SK-N-SH (cell line): ENCODE results near the gene BABAM2. TPM values are rescaled to one million over a fixed set of nuclear protein-coding genes. Genes with fewer than 3 reads are reported as not detected.

Source experiments
- CTCF ChIA-PET: fragments of 300-600, 350-600 bp; formaldehyde crosslinking; extraction: SDS; loops from one replicate; lab custom pipeline; 2021; lab: Yijun Ruan, JAX
- POLR2A ChIA-PET: fragments of 350-600 bp; sonication (Branson Sonifier 250); formaldehyde crosslinking; extraction: SDS; loops from one replicate; lab custom pipeline; 2020; ENCODE audit warnings: antibody characterized with exemption, inconsistent platforms; lab: Yijun Ruan, JAX
- DNase-seq: peaks from one replicate; pipeline ENCODE4 v3.0.0; 2012
- H2AFZ ChIP-seq: fragments of 200-600 bp; sonication (generic); 2 replicates; pipeline ENCODE4 v1.8.1; 2016; ENCODE audit warnings: antibody characterized with exemption, mild to moderate bottlenecking, low read depth
- H3F3A ChIP-seq: fragments of 200-600 bp; sonication (generic); replicated peaks from 2 replicates; pipeline ENCODE3; 2016; ENCODE audit warnings: antibody characterized with exemption, mild to moderate bottlenecking; ENCODE audit not compliant: insufficient read depth
- H3K27ac ChIP-seq, 2 experiments: fragments of 200-500 bp in 1 of 2; fragments of 200-600 bp in 1 of 2; sonication (Bioruptor generic) in 1 of 2; sonication (generic), shearing (Covaris generic) in 1 of 2; 2 replicates each; pipeline versions ENCODE4 v1.5.1 to v1.6.1; 2014 to 2016; ENCODE audit warnings: low read depth in 2 of 2, inconsistent platforms in 1 of 2, low read length in 1 of 2, mild to moderate bottlenecking in 1 of 2, mixed read lengths in 1 of 2
- H3K27me3 ChIP-seq: fragments of 200-600 bp; sonication (generic), shearing (Covaris generic); 2 replicates; pipeline ENCODE4 v1.6.1; 2016; ENCODE audit warnings: mixed run types; ENCODE audit not compliant: insufficient read depth
- H3K36me3 ChIP-seq, 2 experiments: fragments of 200-500 bp in 1 of 2; fragments of 200-600 bp in 1 of 2; sonication (Bioruptor generic) in 1 of 2; sonication (generic) in 1 of 2; replicated peaks in 1 of 2; 2 replicates each; pipeline versions ENCODE3 to v1.5.1; 2014 to 2016; ENCODE audit warnings: low read length in 1 of 2, mild to moderate bottlenecking in 1 of 2; ENCODE audit not compliant: insufficient read depth in 2 of 2, control insufficient read depth in 1 of 2
- H3K4me1 ChIP-seq, 2 experiments: fragments of 200-500 bp in 1 of 2; fragments of 200-600 bp in 1 of 2; sonication (Bioruptor generic) in 1 of 2; sonication (generic), shearing (Covaris generic) in 1 of 2; 2 replicates each; pipeline versions ENCODE4 v1.5.1 to v1.6.1; 2014 to 2016; ENCODE audit warnings: low read depth in 1 of 2, low read length in 1 of 2, mixed run types in 1 of 2; ENCODE audit not compliant: insufficient read depth in 2 of 2, control insufficient read depth in 1 of 2
- H3K4me2 ChIP-seq: fragments of 200-600 bp; sonication (generic), shearing (Covaris generic); 2 replicates; pipeline ENCODE4 v1.6.1; 2017; ENCODE audit warnings: mixed run types
- H3K4me3 ChIP-seq, 2 experiments: fragments of 200-500 bp in 1 of 2; fragments of 200-600 bp in 1 of 2; sonication (Bioruptor generic) in 1 of 2; sonication (generic), shearing (Covaris generic) in 1 of 2; 2 replicates each; pipeline versions ENCODE4 v1.5.1 to v1.8.1; 2014 to 2016; ENCODE audit warnings: low read depth in 2 of 2, inconsistent platforms in 1 of 2, low read length in 1 of 2, mild to moderate bottlenecking in 1 of 2, mixed read lengths in 1 of 2, moderate library complexity in 1 of 2
- H3K79me2 ChIP-seq: fragments of 200-600 bp; sonication (generic); 2 replicates; pipeline ENCODE4 v1.8.1; 2017; ENCODE audit warnings: mild to moderate bottlenecking; ENCODE audit not compliant: insufficient read depth
- H3K9ac ChIP-seq: fragments of 200-600 bp; sonication (generic); 2 replicates; pipeline ENCODE4 v1.6.1; 2017; ENCODE audit warnings: mixed run types
- H3K9me2 ChIP-seq: fragments of 200-600 bp; sonication (generic); 2 replicates; pipeline ENCODE4 v1.6.1; 2017; ENCODE audit warnings: mixed run types
- H3K9me3 ChIP-seq: fragments of 200-600 bp; sonication (generic); 2 replicates; pipeline ENCODE4 v1.6.1; 2017; ENCODE audit warnings: mixed run types, mild to moderate bottlenecking, moderate library complexity
- H4K20me1 ChIP-seq: fragments of 200-600 bp; sonication (generic); 2 replicates; pipeline ENCODE4 v1.6.1; 2017; ENCODE audit warnings: mild to moderate bottlenecking, mixed run types; ENCODE audit not compliant: insufficient read depth
- EZH2phosphoT487 ChIP-seq: fragments of 200-600 bp; sonication (generic); IDR thresholded peaks from 2 replicates; pipeline ENCODE4 v1.6.1; 2017; ENCODE audit warnings: low read depth, mixed run types, mild to moderate bottlenecking, antibody characterized with exemption, moderate library complexity, borderline replicate concordance
- FOSL2 ChIP-seq: IDR thresholded peaks from 2 replicates; pipeline ENCODE4 v1.4.0; 2012; ENCODE audit warnings: low read depth, mild to moderate bottlenecking, moderate library complexity, borderline replicate concordance
- FOXJ3 ChIP-seq: sonication (generic); formaldehyde crosslinking; IDR thresholded peaks from 2 replicates; pipeline ENCODE4 v1.5.1; 2020; ENCODE audit warnings: mild to moderate bottlenecking, missing genetic modification reagents
- FOXM1 ChIP-seq: IDR thresholded peaks from 2 replicates; pipeline ENCODE4 v1.4.0; 2012; ENCODE audit warnings: low read depth, mild to moderate bottlenecking
- GABPA ChIP-seq: IDR thresholded peaks from 2 replicates; pipeline ENCODE4 v1.4.0; 2012; ENCODE audit warnings: low read depth, mild to moderate bottlenecking
- GATA2 ChIP-seq: sonication (generic); formaldehyde crosslinking; IDR thresholded peaks from 2 replicates; pipeline ENCODE4 v1.5.0; 2020; ENCODE audit warnings: mild to moderate bottlenecking, missing genetic modification reagents
- JUND ChIP-seq: IDR thresholded peaks from 2 replicates; pipeline ENCODE4 v1.4.0; 2012
- MEF2A ChIP-seq: IDR thresholded peaks from 2 replicates; pipeline ENCODE4 v1.4.0; 2012; ENCODE audit warnings: low read depth, borderline replicate concordance
- MXI1 ChIP-seq: IDR thresholded peaks from 2 replicates; pipeline ENCODE4 v1.6.1; 2012; ENCODE audit warnings: mild to moderate bottlenecking, low read depth, low read length, improper control_type of control experiment
- NFIC ChIP-seq: IDR thresholded peaks from 2 replicates; pipeline ENCODE4 v1.4.0; 2012; ENCODE audit warnings: borderline replicate concordance
- POLR2AphosphoS5 ChIP-seq: IDR thresholded peaks from 2 replicates; pipeline ENCODE4 v1.6.1; 2012; ENCODE audit warnings: low read depth, low read length
- RAD21 ChIP-seq: IDR thresholded peaks from 2 replicates; pipeline ENCODE4 v1.6.1; 2012; ENCODE audit warnings: mild to moderate bottlenecking, low read length
- RFX5 ChIP-seq: IDR thresholded peaks from 2 replicates; pipeline ENCODE4 v1.6.1; 2012; ENCODE audit warnings: mild to moderate bottlenecking, improper control_type of control experiment, low read length
- RXRA ChIP-seq: IDR thresholded peaks from 2 replicates; pipeline ENCODE4 v1.4.0; 2012; ENCODE audit warnings: low read depth, mild to moderate bottlenecking, borderline replicate concordance
- SIN3A ChIP-seq: IDR thresholded peaks from 2 replicates; pipeline ENCODE4 v1.6.1; 2012; ENCODE audit warnings: low read depth, mild to moderate bottlenecking, low read length, moderate library complexity, borderline replicate concordance
- SMC3 ChIP-seq: IDR thresholded peaks from 2 replicates; pipeline ENCODE4 v1.6.1; 2012; ENCODE audit warnings: low read depth, low read length, improper control_type of control experiment
- TCF12 ChIP-seq: IDR thresholded peaks from 2 replicates; pipeline ENCODE4 v1.4.0; 2012
- YY1 ChIP-seq: IDR thresholded peaks from 2 replicates; pipeline ENCODE4 v1.4.0; 2012; ENCODE audit warnings: low read depth, mild to moderate bottlenecking
- WGBS: methylation state at CpG from one replicate; pipeline ENCODE4 v1.1.6; 2017; ENCODE audit warnings: low lambda C conversion rate; 5-methylcytosine and 5-hydroxymethylcytosine counted together
- polyA plus RNA-seq, 3 experiments: library from polyadenylated mRNA; depleted of rRNA; stranded (reverse); fragments of >200 nt; gene quantifications; 2 replicates each; pipeline ENCODE4 v1.2.3, GENCODE V29; 2012
- TF ChIP-seq, protein P1 (sequence below): IDR thresholded peaks from 2 replicates; pipeline ENCODE4; 2012

The BABAM2 gene
- polyA plus RNA-seq, 1 of the 3 experiments (the other 2 are of a cell fraction), result 34.0 TPM

DNA sequence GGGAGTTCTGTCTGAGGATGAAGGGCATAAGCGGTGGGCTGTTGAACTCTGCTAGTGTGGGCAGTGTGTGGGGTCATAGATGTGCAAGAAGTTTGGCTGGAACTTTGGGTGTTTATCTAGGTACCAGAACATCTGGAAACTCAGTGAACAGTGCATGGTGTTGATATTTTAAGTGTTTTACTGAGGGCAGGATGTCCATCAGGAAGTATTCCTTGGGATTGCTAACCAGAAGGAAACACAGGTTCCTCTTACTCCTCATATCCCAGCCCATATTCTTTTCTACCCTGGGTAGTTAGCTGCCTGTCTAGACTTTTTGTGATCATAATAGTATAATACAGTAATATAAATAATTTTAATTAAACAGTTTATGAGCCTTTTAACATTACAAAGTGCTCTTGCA lies 15.5 kb downstream of the BABAM2 start (continued):
- TF ChIP-seq, protein P1, sequence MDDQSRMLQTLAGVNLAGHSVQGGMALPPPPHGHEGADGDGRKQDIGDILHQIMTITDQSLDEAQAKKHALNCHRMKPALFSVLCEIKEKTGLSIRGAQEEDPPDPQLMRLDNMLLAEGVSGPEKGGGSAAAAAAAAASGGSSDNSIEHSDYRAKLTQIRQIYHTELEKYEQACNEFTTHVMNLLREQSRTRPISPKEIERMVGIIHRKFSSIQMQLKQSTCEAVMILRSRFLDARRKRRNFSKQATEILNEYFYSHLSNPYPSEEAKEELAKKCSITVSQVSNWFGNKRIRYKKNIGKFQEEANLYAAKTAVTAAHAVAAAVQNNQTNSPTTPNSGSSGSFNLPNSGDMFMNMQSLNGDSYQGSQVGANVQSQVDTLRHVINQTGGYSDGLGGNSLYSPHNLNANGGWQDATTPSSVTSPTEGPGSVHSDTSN, result no peak
- TF ChIP-seq FOXJ3 (CRISPR knock-in tag) (no peak), RFX5 (no peak), GABPA (no peak), EZH2phosphoT487 (no peak), RAD21 (no peak), RXRA (no peak), FOXM1 (no peak), FOSL2 (no peak), YY1 (no peak), SMC3 (no peak), TCF12 (no peak), SIN3A (no peak)

DNA sequence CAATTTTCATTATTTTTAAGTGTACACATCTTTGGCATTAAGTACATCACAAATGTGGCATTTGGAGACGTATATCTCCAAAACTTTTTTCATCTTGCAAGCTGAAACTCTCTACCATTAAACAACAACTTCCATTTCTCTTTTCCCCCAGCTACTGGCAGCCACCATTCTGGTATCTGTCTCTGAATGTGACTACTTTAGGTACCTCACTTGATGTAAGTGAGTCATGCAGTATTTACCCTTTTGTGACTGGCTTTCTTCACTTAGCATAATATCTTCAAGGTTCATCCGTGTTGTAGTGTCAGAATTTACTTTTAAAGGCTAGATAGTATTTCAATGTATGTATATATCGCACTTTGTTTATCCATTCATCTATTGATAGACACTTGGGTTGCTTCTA lies 17.0 kb downstream of the BABAM2 start:
- Histone ChIP-seq H3K4me1 (no peaks in the 10 kb centered on the region), H3K9me2 (no peaks in the 10 kb centered on the region), H3K27me3 (no peaks in the 10 kb centered on the region), H3K27ac (no peak overlapping the region), H4K20me1 (no peaks in the 10 kb centered on the region), H2AFZ (no peak overlapping the region), H3K4me3 (no peak overlapping the region), H3K9me3 (no peaks in the 10 kb centered on the region), H3K36me3 (peaks cover 0 to 4% of the 10 kb centered on the region in 2 experiments), H3K9ac (no peak overlapping the region), H3K4me2 (no peak overlapping the region), H3K79me2 (0 out of 2 replicates have a peak, but pooled peaks cover 2% of the 10 kb centered on the region), H3F3A (no peaks in the 10 kb centered on the region)
- ChIA-PET CTCF (no interaction called here), POLR2A (no interaction called here)
- DNase-seq, result no peak
- TF ChIP-seq MXI1 (no peak), NFIC (no peak), POLR2AphosphoS5 (no peak), JUND (no peak), GATA2 (no peak), MEF2A (no peak), SMC3 (no peak)
- TF ChIP-seq, protein P1, result no peak
- WGBS, result 53% methylated on average over 3 of the region's 3 CpGs
